IMR-90 (cell line): ENCODE data around the gene DNAH8.

ENCODE experiments used
- BHLHE40 ChIP-seq: fragments of 150-350 bp; IDR thresholded peaks from 2 replicates; pipeline ENCODE4 v1.6.1; 2016; ENCODE audit warnings: mild to moderate bottlenecking, low read depth, low read length
- CEBPB ChIP-seq: IDR thresholded peaks from 2 replicates; pipeline ENCODE4 v1.6.1; 2012; ENCODE audit warnings: low read depth, low read length, improper control_type of control experiment
- MAFK ChIP-seq: IDR thresholded peaks from 2 replicates; pipeline ENCODE4 v1.6.1; 2012; ENCODE audit warnings: low read depth, low read length, improper control_type of control experiment
- NFE2L2 ChIP-seq: fragments of 150-350 bp; IDR thresholded peaks from 2 replicates; pipeline ENCODE4 v1.6.1; 2016; ENCODE audit warnings: low read depth, mild to moderate bottlenecking, low read length
- POLR2A ChIP-seq: IDR thresholded peaks from 2 replicates; pipeline ENCODE4 v1.6.1; 2012; ENCODE audit warnings: mild to moderate bottlenecking, low read depth, low read length
- RAD21 ChIP-seq: IDR thresholded peaks from 2 replicates; pipeline ENCODE4 v1.6.1; 2012; ENCODE audit warnings: low read length, improper control_type of control experiment
- RCOR1 ChIP-seq: IDR thresholded peaks from 2 replicates; pipeline ENCODE4 v1.6.1; 2012; ENCODE audit warnings: mild to moderate bottlenecking, low read length, improper control_type of control experiment; ENCODE audit not compliant: insufficient replicate concordance
- RFX5 ChIP-seq: IDR thresholded peaks from 2 replicates; pipeline ENCODE4 v1.8.0; 2012; ENCODE audit warnings: low read depth, mild to moderate bottlenecking, low read length, moderate library complexity
- TF ChIP-seq, protein P1 (sequence below): conservative IDR thresholded peaks from 2 replicates; pipeline ENCODE4 v1.5.1; 2012; ENCODE audit warnings: mild to moderate bottlenecking, low read depth, low read length, improper control_type of control experiment
- TF ChIP-seq, protein P2 (sequence below): fragments of 150-350 bp; IDR thresholded peaks from 2 replicates; pipeline ENCODE4 v1.6.1; 2017; ENCODE audit warnings: mild to moderate bottlenecking, antibody characterized with exemption, low read length, low read depth

GRCh38 chr6:38701551-38701950, 13.6 kb upstream of the DNAH8 start:
- TF ChIP-seq RCOR1 (no peak), BHLHE40 (no peak), POLR2A (no peak), RFX5 (no peak), CEBPB (no peak), NFE2L2 (no peak), RAD21 (no peak), MAFK (no peak)
- TF ChIP-seq, protein P1, sequence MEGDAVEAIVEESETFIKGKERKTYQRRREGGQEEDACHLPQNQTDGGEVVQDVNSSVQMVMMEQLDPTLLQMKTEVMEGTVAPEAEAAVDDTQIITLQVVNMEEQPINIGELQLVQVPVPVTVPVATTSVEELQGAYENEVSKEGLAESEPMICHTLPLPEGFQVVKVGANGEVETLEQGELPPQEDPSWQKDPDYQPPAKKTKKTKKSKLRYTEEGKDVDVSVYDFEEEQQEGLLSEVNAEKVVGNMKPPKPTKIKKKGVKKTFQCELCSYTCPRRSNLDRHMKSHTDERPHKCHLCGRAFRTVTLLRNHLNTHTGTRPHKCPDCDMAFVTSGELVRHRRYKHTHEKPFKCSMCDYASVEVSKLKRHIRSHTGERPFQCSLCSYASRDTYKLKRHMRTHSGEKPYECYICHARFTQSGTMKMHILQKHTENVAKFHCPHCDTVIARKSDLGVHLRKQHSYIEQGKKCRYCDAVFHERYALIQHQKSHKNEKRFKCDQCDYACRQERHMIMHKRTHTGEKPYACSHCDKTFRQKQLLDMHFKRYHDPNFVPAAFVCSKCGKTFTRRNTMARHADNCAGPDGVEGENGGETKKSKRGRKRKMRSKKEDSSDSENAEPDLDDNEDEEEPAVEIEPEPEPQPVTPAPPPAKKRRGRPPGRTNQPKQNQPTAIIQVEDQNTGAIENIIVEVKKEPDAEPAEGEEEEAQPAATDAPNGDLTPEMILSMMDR = no peak
- TF ChIP-seq, protein P2, sequence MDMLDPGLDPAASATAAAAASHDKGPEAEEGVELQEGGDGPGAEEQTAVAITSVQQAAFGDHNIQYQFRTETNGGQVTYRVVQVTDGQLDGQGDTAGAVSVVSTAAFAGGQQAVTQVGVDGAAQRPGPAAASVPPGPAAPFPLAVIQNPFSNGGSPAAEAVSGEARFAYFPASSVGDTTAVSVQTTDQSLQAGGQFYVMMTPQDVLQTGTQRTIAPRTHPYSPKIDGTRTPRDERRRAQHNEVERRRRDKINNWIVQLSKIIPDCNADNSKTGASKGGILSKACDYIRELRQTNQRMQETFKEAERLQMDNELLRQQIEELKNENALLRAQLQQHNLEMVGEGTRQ = no peak
